LNCAP (cell line): ENCODE measurements around the gene ERGIC3.

Experiments
- TF ChIP-seq, protein P1 (sequence below): fragments of 450-650 bp; IDR thresholded peaks from 2 replicates; pipeline ENCODE4 v1.5.1; 2017; ENCODE audit warnings: mild to moderate bottlenecking

ERGIC3 gene

DNA sequence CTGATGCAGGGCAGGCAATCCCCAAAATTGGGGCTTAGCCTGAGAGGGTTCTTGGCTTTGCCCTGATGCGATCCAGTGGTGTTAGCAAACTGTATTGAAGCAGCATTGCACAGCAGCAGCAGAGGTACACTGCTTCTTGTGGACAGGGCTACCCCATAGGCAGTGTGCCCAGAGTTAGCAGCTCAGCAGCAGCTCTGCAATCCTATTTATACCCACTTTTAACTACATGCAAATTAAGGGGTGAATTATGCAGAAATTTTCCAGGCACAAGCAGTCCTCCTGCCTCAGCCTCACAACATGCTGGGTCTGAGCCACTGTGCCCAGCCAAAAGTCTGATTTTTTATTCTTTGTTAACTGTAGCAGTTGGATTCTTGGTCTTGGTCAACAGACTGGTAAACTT, 16.2 kb upstream of the ERGIC3 start:
- TF ChIP-seq, protein P1, sequence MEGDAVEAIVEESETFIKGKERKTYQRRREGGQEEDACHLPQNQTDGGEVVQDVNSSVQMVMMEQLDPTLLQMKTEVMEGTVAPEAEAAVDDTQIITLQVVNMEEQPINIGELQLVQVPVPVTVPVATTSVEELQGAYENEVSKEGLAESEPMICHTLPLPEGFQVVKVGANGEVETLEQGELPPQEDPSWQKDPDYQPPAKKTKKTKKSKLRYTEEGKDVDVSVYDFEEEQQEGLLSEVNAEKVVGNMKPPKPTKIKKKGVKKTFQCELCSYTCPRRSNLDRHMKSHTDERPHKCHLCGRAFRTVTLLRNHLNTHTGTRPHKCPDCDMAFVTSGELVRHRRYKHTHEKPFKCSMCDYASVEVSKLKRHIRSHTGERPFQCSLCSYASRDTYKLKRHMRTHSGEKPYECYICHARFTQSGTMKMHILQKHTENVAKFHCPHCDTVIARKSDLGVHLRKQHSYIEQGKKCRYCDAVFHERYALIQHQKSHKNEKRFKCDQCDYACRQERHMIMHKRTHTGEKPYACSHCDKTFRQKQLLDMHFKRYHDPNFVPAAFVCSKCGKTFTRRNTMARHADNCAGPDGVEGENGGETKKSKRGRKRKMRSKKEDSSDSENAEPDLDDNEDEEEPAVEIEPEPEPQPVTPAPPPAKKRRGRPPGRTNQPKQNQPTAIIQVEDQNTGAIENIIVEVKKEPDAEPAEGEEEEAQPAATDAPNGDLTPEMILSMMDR, result no peak

DNA sequence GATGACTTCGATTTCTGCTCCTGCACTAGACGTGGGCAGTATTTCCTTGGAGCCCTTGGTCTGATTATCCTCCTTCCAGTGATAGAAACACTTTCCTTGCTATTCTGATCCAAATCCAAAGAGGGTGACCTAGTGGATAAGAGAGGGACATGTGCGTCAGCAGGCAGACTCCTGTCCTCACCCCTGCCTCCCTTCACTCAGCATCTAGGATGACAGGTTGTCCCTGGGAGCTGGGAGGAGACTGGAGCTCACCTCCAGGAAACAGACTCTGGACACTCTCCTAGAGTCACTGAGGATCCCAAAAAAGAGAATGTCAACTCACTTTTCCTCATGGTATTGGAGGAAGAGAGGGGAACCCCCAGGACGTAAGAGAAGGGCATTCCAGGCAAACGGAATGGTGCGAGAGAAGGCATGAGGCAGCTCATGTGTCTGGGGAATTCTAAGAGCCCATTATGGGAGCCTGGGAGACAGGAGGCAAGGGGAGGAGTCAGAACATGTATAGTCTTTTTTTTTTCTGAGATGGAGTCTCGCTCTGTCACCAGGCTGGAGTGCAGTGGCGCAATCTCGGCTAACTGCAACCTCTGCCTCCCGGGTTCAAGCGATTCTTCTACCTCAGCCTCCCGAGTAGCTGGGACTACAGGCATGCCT, 14.6 kb upstream of the ERGIC3 start:
- TF ChIP-seq, protein P1, result no peak

DNA sequence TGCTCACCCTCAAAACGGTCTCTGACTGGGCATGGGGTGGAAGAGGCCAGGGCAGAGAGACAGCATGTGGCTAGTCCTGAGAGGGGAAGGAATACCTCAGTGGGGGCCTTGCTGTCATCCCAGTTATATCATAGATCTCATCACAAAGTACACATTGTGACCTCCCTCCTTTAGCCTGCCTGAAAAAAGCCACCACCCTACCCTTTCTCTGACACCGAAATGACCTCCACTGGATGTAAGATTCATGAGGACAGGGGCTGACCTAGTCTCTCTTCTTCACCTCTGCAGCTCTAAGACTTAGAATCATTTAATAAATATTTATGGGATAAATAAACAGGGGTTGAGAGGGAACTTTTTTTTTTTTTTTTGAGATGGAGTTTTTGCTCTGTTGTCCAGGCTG, 12.3 kb upstream of the ERGIC3 start, which contains the start of gene C20orf173:
C20orf173 (minus strand) TSS at position 101 of the 400 bp plus-strand sequence. CDS start 279 bp downstream, outside the sequence.
- TF ChIP-seq, protein P1, result no peak

DNA sequence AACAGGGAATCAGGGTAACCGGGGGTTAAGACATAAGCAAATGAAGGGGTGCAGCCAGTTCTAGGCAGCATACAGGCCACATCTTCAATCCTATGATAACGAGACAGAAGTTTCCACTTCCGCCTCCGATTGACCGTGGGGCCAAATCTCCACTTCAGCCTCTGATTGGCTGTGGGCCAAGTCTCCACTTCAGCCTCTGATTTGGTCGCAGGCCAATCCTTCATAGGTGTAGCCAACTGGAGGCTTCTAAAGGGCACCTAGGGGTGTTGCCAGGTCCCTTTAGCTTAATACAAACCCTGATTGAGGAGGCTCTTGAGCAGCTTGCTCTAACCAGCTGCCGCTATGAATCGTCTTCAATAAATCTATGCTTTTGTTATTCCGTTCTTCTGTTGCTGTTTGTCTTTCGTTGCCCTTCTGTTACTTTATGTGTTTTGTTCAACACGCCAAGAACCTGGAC, 2.1 kb upstream of the ERGIC3 start:
- TF ChIP-seq, protein P1, result no peak

DNA sequence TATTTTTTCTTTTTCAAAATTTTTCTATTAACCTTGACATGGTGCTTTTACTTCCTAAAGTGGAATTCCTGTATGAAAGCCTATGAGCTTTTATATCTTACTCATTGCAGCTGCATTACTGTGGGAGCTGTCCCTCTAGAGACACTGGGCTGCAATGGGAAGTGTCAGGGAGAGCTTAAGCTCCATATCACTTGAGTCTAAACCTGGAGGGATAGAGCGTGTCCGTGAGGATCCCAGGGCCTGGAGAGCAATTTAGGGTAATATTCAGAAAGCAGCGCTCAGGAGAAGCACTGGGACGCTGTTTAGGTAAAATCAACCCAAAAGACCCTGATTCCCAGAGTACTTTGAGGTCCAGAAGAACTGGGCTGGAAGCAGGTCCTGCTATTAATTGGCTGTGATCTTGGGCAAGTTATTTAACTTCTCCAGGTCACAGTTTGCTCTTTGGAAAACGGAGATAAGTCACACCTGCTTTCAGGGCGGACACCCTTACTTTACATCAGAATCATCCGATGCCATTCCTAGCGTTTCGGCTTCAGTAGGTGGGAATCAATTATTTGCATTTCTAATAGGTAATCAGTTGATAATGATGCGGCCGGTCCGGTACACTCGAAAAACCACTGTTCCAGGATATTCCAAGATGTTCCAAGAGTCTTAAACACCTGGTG, 628 bp upstream of the ERGIC3 start:
- TF ChIP-seq, protein P1, result no peak

DNA sequence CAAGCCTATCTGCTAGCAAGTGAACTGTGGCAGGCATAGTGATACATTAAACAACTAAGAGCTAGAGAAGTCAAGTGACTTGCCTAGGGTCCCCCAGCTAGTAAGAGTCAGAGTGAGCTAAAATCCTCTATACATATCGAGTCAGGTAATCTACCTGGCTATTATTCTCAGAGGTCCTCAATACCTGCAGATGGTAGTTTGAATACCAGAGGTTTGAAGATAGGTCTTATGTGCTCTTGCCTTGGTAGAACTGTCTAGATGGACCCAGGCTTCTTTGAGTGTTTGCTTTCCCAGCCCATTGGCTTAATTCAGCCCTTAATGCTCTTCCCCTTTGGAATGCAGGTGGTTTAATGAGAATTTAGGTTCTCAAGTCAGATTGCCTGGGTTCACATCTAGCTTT, 1.1 kb downstream of the ERGIC3 start:
- TF ChIP-seq, protein P1, result no peak

DNA sequence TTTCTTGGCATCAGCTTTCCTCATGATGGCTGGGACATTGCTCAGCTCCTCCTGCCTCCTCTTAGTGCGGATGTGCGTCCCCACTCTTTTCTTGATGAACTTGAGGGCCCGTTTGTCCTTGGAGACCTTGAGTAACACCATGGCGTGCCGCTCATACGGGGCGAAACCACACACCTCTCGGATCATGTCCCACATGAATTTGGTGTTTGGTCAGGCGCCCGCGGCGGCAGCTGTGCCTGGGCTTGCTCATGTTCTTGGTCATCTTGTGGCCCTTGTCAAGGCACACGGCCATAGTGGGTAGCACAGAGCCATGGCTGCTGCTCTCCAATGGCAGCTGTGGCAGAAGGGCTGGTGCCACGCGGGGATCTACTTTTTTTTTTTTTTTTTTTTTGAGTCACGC, 2.6 kb downstream of the ERGIC3 start:
- TF ChIP-seq, protein P1, result no peak
